ENCODE measurements around the gene PIP4K2C.

- TF ChIP-seq CTCF (conservative IDR thresholded peaks at IDR 0.05 in 1 of 2, IDR thresholded peaks at IDR 0.05 in 1 of 2; ENCODE audit: extremely low read depth in 1 of 2, insufficient read depth in 1 of 2, low read depth in 1 of 2, low read length in 2 of 2), result no peak
- TF ChIP-seq EZH2 (IDR thresholded peaks at IDR 0.05; ENCODE audit: borderline replicate concordance, low read length), result no peak
These were observed 46.4 kb downstream of the PIP4K2C start for GRCh38 chr12:57637364-57637763.
